ENCODE results near the gene APOD.

DNA sequence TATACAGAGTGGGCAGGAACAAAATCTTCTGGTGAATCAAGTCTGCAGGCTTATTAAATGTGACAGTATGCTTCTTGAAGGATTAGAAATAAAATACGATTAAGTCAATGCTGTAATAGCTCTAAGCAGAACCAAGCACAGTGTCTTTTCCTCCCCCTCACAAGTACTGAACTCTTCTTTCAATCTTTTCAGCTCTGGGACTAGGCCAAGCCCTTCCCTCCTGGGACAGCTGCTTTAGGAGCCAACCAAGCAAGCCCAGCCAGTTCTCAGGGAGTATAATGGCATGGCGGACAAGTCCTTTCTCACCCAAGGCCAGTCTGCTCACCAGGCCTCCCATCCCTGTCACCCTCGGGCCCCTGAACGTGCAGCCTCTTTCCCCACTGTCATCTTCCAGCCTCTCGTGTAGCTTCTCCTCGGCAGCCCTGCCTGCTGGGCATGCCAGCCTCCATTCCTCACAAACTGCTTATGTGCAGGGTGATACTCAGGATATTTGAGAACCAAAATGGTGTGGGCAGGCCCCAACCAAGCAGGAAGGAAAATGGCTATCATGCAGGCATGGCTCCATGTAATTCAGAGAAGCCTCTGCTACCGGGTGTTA is 32.3 kb downstream of the APOD start:
- TF ChIP-seq CTCF (IDR thresholded peaks at IDR 0.05; ENCODE audit: insufficient read depth, low read depth, low read length) (no peak), EZH2 (IDR thresholded peaks at IDR 0.05; ENCODE audit: insufficient read depth, low read length) (no peak)

Measured in astrocyte (in vitro differentiated cells and primary cell).